GM19035 (cell line): ENCODE data around the gene ZNF831.

Experiments used
- ATAC-seq: cut with Tn5 transposase; IDR thresholded peaks from one replicate; pipeline ENCODE4 v1.9.1; 2021; ENCODE audit not compliant: unreplicated experiment

Gene ZNF831

DNA sequence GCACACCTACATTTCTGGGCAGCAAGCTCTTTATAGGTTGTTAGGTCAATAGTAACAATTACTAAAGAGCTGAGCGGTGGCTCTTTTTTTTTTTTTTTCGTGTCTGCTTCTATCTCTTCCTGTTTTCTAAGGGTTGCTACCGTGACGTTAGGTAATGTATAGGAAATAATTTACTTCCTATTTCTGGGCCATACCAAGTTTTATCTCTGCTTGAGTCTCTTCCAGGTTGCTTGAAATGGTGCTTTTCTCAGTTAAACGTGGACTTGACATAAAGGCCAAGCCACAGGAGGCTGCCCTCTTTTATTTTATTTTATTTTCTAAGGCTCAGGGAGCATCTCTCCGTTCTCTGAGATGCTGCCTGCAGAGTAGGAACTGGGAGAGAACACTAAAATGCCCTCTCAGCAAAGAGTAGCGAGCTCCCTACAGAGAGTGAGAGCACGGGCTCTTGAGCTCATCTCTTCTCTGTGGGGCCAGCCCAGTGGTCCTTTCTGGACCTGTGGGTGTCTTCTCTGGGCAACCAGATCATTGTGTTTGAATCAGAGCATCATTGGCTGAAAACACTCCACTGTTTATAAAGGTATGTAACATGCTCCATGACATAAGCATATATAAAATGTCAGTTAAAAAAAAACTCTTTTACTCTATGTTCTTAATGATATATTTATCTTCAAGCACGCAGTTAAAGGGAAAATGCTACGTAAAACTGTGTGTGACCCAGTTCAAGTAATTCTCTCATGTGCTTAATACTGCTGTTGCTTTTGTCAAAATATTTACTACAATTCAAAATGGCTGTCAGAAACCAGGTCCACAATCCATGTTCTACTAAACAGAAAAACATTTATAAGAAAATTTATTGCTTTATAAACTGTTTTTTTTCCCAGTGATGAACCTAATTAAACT is at the start of gene ZNF831:
TSS of gene ZNF831 (plus strand) at position 191 of the 900 bp plus-strand sequence. CDS start 27,199 bp downstream, outside the sequence.
- no peak for ATAC-seq

DNA sequence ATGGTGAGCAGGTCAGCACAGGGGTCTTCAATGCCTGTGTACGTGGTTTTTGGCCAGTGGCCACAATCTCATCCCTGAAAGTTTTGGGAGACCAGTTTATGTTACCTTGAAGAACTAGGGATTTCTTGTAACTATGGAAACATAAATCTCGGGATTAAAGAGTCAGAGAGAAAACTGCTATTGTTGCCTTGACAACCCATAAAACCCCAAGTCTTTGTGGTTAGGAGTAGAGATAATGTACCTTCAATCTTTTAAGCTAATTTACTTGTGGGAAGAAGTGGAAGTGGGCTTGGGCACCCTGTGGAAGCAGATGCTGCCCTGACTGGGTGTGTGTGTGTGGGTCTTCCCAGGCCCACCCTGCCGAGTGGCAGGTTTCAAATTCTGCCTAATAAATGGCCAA is 46.1 kb upstream of the ZNF831 start:
- no peak for ATAC-seq

DNA sequence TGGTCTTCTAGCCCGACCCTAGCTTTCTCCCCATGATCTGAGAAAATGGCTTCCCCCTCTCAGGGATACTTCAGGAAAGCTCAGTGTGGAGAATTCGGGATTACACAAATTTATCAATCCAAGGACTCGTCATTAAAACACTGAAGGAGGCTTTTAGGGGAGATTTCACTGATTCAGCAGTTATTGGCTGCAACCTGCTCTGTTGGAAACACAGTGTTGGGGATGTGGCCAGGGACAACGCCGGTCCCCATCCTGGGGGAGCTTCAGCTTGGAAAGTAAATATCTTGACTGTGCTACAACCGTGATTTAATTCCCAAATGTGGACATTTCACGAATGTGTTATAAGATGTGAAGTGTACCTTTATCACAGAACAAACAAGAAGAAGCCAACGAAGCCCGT is 44.8 kb upstream of the ZNF831 start:
- no peak for ATAC-seq

DNA sequence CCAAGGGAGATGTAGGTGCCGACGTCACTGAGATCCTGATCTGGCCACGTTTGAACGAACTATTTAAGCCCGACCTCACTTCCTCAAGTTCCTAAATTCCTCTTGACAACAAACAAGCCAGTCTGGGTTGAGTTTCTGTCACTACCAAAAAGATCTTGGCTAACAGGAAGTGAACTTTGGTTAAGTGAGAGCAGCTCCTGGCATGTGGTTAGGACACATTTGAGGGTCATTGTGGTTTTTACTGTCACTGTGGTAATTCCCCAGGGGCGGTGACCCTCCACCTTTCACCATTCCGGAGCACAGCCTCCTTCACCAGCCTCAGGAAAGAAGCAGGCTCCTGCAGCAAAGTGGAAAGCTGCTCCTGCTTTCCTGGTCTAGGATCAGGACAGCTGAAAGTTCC is 43.1 kb upstream of the ZNF831 start:
- no peak for ATAC-seq

DNA sequence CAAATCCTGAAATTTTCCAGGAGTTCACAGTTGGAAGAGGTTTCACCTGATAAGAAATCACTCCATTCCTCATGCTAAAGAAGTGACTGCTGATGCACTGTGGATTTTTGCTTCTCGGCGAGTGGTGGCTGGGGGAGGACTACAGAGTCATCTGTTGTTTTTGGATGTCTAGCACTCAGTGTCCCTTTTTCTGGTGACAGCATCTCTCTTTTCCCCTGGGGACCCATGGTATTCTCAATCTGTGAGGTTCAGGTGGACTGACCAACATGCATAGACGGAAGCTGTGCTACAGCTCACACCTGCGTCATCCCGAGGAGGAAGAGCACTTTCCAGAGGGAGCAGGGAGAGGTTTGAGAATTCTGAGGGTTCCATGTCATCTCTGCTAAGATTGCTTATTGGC is 42.7 kb upstream of the ZNF831 start:
- no peak for ATAC-seq

DNA sequence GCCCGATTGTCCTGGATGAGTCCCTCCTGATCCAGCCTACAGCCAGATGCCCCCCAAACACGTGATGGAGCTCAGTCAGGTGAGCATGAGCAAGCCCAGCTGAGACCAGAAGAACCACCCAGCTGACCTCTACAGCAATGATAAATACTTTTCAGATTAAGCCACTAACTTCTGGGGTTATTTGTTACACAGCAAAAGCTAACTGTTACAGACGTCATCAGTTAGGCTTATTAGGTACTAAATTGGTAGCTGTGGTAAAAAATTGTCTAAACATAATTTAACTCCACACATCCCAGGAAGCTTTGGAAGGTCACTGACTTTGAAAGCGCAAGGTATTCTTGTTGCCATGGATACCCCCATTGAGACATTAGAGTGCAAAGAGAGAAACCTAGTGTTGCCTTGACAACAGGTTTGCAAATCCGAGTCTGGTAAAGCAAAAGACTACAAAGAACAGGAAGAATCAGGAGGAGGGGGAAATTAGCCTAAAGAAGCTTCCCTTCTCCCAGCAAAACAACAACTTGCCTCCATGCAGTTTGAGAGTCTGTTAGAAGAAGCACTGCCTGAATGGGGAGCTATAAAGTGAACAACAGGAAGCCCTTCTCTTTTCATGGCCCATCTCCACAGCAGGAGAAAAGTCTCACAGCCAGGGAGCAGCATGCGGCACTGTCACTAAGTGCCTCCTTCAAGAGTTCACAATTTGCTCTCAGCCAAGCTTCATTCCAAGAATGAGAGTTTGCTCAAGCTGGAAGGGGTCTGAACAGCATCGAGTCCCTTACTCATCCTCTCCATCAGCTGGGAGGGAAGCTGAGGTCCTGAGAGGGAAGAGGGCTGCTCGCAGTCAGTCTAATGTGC is 41.7 kb upstream of the ZNF831 start:
- ATAC-seq, result no peak

DNA sequence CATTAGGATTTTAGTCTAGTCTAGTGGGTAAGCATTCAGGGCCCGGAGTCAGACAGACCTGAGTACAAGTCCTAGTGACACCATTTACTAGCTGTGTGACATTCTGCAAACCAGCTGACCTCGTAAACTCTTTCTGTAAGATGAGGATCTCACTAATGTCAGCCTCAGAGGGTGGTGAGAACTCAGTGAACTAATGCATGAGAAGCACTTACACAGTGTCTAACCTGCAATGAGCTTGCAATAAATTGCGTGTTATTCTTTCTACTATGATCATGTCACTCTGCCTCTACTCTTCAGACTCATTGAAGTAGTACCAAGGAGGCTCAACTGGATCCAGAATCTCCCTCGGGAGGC is 41.1 kb upstream of the ZNF831 start:
- ATAC-seq, result no peak

DNA sequence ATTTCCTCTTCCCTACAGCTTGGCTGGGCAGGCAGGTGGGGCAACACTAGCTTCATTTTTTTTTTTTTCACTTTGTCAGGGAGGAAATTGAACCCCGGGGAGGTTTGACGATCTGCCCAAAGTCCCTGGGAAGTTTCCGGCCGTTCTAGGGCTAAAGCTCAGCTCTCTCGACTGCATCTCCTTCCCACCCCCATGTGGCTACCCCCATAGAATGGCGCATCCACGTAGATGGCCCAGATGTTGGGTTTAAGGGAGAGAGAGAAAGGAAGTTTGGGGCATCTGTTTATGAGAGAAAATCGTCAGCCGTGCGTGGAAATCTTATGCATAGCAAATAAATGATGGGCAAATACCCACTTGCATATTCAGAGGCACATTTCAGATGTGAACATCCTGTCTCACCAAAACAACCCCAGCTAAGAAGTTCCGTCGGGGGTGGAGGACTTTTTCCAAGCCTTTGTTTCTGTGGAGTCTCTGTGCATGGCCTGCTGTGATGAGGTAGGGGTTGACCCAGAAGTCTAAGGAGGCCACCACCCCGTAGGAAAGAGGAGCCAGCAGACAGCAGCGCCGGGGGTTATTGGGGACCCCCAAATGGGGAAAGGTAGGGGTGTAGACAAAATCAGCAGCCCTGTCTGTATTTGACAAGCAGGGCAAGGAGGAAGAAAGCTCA is 40.5 kb upstream of the ZNF831 start:
- ATAC-seq, result no peak

DNA sequence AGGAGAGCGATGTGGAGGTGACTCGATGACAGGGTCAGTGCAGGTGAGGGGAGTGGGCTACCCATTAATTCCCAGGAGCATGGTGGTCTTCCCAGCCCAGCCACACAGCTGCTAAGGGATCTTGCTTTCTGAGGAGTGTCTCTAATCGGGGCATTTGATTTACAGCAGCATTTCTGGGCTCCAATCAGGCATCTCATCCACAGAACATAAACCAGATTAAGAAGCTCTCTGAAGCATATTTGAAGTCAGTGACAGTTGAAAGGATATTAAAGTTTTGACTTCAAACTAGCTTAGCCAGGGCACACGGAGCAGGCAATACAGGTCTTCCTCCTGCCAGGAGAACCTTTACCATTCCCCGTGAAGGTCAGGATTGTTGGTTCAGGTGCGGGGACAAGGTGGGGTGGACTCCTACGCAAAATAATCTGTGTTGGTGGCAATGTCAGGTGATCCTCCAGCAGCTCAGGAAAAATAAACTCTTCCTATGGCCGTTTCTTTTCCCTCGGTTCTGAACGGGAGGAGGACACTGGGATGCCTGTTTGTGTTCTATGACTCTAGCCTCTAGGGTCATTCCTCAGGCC is 39.9 kb upstream of the ZNF831 start:
- ATAC-seq, result no peak

DNA sequence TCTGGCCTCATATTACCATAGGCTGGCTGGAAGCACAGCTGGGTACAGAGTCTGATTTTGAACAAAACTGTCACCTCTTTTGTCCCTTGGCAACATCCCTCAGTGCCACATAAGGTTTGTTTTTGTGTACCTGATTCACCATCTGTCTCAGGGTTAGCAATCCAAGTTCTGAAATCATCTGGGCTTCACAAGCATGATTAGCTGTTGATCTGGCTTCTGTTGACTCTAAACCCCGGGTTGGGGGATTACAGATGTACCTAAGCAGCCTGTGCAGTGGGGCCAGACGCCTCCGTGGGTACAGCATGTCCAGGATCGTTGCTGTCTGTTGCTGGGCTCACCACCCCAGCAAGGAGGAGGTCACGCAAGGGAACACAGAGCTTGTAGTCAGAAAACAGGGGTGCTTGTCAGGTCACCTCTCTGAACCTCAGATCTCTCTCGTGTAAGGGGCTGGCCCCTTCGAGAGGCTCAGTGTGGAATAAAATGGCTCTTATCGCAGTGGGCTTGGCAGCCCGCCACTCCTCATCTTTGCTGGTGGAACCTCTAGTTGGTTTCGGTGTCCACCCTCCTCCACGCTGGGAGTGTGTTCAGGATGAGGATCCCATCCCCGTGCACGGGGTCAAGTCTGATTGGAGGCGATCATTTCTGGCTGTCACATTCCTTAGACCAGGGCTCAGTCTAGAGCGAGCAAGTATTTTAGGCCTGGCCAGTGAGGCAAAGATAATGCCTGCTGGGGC is 39.2 kb upstream of the ZNF831 start:
- no peak for ATAC-seq

DNA sequence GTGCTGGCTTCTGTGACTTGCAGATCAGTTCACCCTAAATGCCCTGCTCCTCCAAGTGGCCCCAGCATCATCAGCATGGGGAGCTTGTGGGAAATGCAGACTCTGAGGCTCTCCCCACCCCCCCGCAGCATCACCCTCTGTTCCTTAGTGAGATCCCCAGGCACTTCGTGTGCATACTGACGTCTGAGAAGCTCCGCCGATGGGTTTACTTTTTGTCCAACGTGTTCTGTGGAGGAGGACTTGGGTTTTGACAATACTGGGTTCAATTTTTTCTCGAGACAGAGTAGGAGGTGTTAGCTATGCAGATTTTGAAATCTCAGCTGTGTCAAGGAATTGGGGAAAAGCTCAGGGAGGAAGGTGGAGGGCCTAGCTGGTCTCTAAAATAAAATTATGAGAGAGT is 38.3 kb upstream of the ZNF831 start:
- ATAC-seq, result no peak

DNA sequence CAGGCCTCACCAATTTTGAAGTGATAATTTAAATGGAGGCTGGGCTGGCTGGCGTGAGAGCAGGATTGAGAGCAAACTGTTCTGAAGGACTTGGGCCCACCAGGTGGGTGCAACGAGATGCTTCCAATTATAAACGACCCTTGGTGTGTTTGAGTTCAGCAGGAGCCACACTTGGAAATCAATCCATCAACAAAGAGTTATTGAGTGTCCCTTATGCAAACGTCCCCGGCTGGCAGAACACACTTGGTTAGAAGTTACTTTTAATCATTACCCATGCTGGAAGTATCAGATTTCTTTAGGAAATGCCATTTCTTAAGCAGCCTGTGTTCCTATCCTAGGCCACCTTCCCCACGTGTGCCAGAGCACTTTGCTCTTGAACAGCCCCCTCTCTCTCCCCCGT is 37.8 kb upstream of the ZNF831 start:
- no peak for ATAC-seq

DNA sequence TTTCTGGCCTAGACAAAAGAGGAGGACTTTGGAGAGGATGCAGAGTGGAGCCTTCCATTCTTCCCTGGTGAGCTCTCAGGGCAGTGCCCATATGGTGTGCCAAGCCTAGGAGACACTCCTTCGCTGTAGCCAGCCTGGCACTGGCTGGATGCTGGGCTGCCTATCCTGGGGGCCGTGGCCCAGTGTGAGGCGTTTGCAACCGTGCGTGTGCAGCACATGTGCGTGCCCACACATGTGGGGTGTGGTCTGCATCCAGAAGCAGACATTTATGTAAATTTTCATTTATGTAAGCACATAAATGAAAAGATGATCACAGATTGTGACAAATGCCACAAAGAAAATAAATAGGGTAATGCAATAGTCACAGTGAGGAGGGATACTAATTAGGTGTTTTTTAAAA is 35.8 kb upstream of the ZNF831 start:
- ATAC-seq, result no peak

DNA sequence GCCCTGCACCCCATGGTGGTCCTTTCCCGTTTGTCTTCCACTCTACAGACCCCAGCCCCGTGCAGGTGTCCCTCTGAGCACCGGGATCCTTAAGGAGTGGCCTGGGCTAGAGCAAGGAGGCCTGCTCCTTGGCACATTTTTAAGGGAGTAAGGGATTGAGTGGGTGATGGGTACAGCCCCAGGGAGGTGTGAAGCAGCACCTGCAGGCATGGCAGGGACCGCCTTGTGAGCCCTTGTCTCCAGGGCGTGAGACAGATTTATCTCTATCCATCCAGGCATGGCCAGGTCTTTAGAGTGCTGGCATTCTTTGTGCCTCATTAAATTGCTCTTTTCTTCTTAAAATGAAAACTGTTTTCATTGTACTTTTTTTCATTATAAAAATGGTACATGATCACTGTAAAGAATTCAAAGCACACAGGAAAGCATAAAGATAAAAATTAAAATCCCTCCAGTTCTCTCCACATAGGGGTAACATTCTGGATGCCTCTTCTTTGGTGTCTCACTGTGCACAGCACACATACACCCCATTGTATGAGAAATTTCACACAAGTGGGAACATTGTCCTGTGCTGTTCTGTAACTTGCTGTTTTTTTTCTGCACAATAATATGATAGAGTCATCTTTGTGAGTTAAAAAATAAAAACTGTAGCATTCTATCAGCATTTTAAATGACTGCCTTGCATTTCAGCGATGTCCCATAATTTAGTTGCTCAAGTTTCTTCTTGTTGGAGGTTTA is 31.9 kb upstream of the ZNF831 start:
- no peak for ATAC-seq

DNA sequence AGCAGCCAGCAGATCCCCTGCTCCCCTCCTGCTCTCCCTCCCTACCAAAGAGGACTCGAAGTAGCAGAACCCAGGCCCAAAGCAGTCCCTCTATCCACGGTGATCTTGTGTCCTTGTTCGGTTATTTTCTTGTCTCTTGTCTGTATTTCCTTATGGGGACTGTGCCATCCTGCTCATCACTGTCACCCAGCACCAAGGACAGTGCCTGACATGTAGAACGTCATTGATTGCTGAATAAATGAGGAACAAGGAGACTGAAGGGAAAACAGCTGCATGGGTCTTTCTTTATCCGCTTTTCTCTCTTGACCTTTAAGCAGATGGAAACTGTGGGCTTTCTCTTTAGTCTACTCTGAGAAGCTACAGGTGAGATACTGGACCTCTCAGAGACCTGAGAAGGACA is 29.4 kb upstream of the ZNF831 start:
- ATAC-seq, result no peak

DNA sequence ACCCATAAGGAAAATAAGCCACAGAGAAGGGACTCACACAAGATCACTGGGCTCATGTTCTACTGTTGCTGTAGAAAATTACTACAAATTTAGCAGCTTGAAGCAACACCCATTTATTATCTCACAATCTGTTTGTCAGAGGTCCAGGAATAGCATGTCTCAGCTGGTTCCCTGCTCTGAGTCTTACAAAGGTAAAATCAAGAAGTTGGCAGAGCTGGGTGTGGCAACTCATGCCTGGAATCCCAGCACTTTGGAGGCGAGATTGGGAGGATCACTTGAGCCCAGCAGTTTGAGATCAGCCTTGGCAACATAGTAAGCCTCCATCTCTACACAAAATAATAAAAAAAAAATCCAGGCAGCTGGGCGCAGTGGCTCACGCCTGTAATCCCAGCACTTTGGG is 28.5 kb upstream of the ZNF831 start:
- ATAC-seq, result no peak

DNA sequence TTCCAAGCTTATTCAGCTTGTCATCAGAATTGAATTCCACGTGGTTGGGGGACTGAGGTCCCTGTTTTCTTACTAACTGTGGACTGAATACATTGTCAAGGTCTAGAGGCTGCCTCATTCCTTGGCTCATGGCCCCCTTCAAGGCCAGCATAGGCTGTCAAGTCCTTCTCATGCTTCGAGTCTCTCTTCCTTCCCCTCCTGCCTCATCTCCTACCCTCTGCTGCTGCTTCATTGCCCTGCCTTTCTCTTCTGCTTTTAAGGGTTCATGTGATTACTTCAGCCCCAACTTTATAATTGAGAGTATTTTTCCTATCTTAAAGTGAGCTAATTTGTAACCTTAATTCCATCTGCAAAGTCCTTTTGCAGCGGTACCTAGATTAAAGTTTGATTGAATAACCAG is 27.6 kb upstream of the ZNF831 start:
- no peak for ATAC-seq

DNA sequence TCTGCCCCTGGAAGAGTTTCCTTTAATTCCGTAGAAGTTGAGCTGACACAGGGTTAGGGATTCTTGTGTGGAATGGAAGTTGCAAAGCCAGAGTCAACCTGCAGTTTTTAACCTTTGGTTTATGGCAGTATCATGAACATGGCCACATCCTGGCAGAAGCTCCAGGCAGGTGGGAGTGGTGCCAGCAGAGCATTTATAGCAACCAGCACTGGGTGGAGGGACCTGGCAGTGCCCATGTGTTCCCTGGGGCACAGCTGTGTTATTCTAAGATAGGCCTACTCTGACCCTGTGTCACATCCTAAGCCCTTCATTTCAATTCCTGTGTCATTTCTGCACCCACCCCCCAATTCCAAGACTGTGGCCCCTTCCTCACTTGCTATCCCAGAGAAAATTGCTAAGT is 26.1 kb upstream of the ZNF831 start:
- no peak for ATAC-seq

DNA sequence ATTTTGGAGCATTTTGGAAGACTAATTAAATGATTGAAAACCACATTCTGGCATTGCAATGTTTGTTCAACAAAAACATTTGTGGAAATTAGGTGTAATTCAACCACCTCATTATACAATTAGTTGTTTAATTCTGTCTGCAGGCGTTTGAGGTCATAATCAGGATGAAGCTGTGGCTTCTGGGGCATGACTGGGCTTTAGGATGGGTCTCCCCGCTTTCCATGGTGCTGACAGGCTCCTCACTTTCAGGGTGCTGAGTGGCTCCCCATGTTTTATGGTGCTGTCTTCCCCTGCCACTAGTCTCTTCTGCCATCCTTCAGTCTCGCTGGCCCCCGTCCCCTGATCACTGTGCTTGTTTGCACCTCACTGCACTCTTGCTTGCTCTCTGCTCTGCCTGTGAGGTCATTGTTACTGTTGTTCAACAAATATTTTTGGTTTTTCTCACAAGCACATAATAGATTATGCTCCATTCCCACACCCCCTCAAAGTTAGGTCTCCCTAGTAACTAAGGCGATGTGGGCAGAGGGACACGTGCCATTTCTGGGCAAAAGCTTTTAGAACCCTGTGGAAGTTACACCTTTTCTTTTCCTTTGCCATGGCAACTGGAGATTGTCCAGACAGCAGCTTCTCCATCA is 25.4 kb upstream of the ZNF831 start:
- no peak for ATAC-seq

DNA sequence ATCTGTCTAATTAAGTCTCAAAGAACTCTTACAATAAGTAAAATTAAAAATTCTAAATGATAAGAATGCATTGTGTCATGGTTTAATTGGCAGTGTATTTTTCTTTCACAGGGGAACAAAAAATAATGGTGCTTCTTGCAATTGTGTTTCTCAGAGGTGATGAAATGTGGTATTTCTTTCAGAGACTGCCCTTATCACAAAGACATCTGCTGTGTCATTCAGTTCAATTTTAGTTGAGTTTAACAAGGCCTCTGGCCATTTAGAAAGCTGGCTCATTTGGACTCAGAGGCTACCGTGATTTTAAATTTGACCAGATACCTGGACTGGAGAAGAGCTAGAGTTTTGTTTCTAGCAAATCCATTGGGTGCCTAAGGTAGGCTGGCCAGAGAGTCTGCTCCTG is 23.6 kb upstream of the ZNF831 start:
- no peak for ATAC-seq
